HG02943 (cell line): ENCODE results near the gene HS6ST3.
"Not testable (repeated sequence)": the region's sequence is repeated elsewhere in the genome, so short reads cannot be mapped to it uniquely, and the experiment has no call there.

Experiments
- ATAC-seq: cut with Tn5 transposase; IDR thresholded peaks from one replicate; pipeline ENCODE4 v1.9.1; 2021; ENCODE audit warnings: mild to moderate bottlenecking, low read depth, moderate library complexity; ENCODE audit not compliant: unreplicated experiment

Gene HS6ST3

DNA sequence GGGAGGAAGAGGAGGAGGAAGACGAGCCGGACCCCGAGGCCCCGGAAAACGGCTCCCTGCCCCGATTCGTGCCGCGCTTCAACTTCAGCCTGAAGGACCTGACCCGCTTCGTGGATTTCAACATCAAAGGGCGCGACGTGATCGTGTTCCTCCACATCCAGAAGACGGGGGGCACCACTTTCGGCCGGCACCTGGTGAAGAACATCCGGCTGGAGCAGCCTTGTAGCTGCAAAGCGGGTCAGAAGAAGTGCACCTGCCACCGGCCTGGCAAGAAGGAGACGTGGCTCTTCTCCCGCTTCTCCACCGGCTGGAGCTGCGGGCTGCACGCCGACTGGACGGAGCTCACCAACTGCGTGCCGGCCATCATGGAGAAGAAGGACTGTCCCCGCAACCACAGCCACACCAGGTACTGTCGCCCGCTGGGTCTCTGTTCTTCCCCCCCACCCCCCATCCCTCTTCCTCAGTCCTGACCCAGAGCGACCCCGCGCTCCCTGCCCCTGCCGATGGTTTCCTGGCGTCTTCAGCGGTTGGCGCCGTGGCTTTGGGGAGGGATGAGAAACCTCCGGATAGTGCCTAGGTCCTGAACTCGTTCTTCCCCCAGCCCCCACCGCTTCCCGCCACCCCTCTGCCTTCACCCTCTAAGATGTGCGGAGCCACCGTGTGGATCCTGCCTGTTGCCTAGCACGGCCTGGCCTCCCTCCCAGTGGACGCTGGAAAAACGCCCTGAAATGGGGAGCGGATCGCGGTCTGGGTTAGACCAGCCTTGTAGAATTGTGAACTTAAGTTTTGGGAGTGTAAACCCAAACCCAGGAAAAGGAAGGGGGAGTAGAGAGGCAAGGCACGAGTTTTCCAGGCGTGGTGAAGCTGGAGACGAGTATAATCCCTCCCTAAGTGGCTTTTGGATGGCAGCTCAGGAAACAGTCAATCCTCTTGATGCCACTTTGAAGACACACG, 1.5 kb downstream of the HS6ST3 start:
- no peak for ATAC-seq

DNA sequence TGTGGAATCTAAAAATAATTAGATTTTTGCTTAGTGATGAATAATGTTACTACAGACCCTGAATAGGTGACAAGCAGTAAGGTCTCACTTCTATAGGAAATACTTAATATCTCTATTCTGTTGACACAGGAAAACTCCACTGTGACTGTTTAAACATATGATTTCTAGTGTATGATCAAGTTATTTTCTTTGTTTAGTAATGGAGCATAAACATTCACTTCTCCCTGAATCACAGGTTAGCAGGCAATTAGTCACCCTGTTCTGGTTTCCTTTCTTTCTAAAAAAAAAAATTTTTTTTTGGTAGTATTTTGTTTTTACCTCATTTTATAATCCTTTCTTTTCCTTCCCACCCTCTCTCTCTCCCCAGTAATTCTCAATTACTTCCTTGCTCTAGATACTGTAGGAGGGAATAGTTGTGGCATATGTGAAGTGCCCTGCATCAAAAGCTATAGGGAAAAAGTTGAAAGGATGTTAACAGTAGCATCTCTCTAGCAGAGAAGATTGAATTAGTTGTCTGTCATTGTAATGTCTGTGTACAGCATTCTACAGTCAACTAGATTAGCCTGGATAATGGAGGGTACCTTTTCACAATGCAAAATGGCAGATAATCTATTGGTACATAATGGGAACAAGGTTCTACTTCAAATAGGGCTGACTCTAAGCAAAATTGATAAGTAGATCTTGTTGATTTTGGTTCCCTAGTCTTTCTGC, 3.5 kb downstream of the HS6ST3 start:
- no peak for ATAC-seq

DNA sequence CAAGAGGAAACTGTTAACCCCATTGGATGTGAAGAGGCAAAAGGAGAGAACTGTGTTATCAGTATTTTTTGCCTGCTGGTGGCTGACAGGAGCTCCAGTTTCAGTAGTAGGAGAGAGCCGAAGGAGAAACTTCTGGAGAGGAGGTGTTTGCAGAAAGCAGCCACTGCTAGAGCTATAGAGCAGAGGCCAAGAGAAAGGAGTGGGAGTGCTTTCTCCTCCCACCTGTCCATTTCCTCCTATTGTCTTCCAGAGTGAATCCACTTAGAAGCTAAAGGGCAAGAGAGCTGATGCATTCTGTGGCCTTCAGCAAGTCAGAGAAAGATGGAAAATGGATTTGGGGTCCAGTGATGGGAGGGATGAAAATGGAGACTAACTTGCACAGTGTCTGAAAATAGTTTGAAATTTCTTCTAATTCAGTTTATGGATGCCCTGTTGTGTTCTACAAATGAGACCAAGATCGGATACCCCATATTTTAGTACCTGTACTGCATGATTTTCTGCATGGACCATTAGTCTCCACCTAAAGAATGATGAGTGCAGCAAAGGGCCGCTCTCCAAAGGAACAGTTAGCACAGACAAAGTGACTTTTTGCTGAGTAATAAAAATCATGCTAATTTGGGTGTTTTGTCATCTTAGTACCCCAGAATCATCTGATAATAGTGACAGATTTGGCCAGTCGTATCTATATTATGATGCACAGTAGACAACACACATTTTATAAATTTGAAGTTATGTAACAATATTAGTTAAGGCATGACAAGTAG, 10.7 kb downstream of the HS6ST3 start:
- no peak for ATAC-seq

DNA sequence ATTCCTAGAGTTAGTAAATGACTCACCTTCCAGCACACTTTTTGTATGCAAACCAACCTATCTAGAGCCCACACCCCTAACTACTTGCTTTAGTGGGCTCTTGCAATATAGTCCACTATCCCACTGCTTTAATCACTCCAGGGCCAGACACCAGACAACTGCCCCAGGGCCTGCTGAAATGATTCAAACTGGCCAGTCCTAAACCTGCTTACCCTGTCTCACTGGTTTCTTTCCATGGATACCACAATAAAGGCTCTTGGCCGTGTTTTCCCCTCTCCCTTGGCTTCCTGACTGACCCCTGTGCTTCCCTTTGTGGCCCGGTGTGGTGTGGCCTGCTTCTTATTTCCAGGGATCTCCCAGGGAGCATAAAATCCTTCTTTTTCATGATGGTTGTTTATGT, 14.6 kb downstream of the HS6ST3 start:
- ATAC-seq: no peak

DNA sequence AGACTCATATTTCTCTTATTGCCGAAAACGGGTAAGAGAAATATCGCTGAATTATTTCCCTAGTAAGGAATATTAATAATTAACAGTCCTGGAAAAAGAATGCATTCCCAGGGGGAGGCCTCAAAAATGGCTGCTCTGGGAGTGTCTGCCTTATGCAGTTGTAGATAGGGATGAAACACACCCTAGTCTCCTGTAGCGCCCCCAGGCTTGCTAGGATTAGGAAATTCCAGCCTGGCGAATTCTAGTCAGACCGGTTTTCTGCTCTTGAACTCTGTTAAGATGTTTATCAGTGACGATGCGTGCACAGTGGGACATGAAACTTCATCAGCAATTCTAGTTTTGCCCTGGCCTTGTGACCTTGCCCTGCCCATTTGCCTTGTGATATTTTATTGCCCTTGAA, 18.2 kb downstream of the HS6ST3 start:
- not testable (repeated sequence) for ATAC-seq

DNA sequence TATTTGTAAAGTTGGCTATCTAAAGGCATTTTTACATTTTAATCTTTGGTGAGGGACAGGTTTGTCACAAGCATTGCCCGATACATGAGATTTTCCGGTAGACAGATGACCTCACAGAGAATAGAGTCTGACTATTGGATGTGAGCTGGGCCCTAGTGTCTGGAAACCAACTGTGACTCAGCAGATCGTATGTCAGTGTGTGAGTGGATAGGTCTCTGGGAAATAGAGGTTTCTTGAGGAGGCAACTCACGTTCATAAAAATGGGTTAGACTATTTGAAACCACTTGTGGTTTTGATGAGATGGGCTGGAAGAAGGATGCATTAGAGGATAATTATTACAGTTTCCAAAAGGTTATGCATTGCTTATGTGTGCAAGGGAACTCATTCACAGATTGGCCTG, 19.2 kb downstream of the HS6ST3 start:
- no peak for ATAC-seq

GRCh38 chr13:96112936-96113335, 23.0 kb downstream of the HS6ST3 start:
- ATAC-seq: no peak

GRCh38 chr13:96115368-96115767, 25.5 kb downstream of the HS6ST3 start:
- ATAC-seq: not testable (repeated sequence)

GRCh38 chr13:96119921-96120320, 30.0 kb downstream of the HS6ST3 start:
- no peak for ATAC-seq

DNA sequence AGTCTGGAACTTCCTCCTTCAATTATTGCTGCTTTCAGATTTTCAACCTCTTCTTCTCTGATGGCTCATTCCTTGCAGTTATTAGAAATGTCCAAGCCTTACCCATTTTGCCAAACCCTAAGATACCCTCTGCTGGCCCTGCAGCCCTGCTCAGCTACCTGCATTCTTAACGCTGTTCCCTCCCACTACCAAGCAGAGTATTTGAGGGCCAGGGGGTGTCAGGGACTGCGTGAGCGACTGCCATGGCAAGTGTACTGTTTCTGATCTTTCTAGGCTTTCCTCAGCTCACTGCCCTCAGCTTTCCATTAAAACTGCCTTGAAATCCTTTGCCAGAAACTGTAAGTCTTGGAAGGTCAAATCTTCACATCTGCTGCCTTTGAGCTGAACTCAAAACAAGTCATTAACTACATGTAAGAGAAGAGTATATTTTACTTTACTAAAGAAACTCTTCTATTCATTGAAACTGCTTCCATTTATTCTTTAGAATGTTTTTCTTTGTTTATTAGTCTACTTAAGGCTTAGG, 41.0 kb downstream of the HS6ST3 start:
- ATAC-seq: no peak

DNA sequence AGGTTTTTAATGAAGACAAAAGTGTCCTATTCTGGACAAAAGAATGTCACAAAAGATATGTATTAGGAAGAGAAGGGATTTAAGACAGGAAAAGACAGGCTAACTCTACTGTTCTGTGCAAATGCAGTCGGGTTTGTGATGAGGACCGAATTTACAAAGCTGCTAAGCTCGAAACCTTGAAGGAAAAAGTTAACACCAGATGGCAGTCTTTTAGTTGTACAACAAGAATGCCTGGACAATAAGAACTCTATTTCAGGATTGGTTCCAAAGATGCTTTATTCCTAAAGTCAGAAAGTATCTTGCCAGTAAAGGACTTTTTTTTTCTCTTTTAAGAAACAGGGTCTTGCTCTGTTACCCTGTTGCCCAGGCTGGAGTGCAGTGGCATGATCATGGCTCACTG, 51.1 kb downstream of the HS6ST3 start:
- ATAC-seq: no peak

DNA sequence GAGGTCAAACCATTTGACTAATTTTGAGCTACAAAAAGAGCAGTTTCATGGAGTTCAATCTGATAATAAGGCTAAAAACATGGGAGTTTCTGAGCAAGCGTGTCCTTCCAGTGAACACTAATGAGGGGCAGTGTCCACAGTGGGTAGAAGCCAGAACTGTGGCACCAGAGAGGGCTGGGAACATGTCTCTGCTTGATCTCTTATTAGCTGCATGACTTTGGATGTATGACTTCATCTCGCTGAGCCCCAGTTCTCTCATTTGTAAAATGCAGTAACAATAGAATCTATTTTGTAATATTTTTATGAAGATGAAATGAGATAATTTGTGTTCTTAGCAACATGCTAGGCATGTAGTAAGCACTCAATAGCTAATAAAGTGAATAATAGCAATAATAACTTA, 69.8 kb downstream of the HS6ST3 start:
- ATAC-seq: no peak

GRCh38 chr13:96161141-96161540, 71.2 kb downstream of the HS6ST3 start:
- ATAC-seq: no peak

DNA sequence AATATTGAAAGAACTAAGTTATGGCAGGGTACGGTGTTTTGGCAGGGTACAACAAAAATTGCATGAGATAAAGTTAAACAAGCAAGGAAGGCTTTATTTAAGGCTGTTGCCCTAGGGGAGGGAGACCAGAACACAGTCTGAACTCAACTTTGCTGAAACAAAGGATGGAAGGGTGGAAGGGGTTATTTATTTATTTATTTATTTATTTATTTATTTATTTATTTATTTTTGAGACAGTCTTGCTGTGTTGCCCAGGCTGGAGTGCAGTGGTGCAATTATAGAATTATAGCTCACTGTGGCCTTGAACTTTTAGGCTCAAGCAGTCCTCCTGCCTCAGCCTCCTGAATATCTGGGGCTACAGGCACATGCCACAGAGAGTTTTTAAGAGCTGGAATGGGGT, 75.9 kb downstream of the HS6ST3 start:
- no peak for ATAC-seq

DNA sequence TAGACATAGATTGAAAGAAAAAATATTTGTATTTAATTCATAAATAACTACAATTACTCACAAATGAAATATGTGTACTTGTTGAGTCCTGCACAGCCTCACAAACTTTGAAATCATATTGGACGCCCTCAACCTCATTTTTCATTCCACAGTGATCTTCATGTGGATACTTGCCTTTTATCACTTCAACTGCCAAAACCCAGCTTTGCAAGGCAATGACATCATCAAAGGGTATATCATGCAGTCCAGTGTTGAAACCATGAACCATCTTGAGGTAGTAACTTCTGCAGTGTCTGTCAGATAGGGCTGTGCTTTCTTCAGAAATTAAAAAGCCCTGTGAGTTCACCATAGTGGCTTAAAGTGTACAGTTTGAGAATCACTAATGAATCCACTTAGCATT, 82.2 kb downstream of the HS6ST3 start:
- no peak for ATAC-seq

DNA sequence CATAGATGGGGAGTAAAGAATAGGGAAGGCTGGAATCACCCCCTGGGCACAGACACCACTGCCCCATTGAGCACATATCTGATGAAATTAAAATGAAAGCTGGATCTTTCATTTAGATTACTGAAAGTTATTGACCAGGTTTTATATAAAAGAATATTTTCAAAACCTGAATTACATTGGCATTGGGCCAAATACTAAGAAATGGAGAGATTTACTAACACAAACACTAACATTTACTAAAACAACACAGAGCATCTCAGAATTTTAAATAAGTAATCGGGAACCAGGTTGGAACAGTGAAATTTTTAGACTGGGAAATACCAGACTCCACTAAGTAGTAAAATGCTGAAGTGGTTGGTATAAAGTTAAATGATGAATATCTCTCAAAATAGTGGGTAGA, 88.9 kb downstream of the HS6ST3 start:
- no peak for ATAC-seq

- no peak for ATAC-seq
Measured at GRCh38 chr13:96179309-96179708, 89.4 kb downstream of the HS6ST3 start.

DNA sequence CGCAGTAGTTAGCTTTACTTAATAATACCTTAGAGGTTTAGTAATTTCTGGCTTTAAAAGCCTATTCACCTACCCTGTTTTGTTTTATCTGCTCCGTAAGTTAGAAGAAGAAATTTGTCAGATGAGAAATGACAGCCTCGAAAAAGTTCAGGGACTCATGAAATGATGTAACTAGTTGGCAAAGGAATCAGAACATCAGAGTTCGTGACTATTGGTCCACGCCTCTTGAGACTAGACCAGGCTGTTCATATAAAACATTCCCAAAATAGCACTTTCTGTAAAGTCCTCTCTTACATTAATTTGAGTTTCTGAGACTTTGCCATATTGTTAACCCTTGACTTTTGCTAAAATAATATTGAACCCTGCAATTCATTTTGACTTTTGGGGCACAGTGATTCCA, 92.0 kb downstream of the HS6ST3 start:
- ATAC-seq: no peak

GRCh38 chr13:96185818-96186217, 95.9 kb downstream of the HS6ST3 start:
- no peak for ATAC-seq

DNA sequence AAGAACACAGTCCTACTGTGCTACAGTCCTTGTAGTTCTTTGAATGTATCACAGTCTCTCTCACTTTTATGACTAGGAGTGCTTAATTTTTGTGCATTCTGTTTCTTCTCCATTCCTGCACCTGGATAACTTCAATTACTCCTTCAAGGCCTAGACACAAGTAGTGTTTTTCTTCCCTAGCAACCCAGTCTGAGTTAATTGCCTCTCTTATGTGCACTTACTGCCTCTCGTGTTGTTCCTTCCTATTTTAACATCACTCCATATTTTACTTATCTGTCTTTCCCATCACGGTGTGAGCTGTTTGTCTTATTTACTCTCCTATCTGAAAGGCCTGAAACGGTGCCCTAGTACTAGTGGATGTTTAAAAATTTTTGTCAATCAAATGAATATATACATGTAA, 101.5 kb downstream of the HS6ST3 start:
- no peak for ATAC-seq
